OCI-LY7 (cell line): ENCODE results near the gene INTS1. TPM values are rescaled to one million over a fixed set of nuclear protein-coding genes. Genes with fewer than 3 reads are reported as not detected.

Source experiments
- BruUV-seq: library from RNA; stranded (reverse); fragments of 400-500 nt; replicated peaks from 2 replicates; lab custom pipeline; 2021; lab: Mats Ljungman, UMichigan
- CTCF ChIA-PET: fragments of 300-600 bp; sonication (Branson Sonifier 250); formaldehyde crosslinking; loops from one replicate; lab custom pipeline; 2022; ENCODE audit warnings: antibody characterized with exemption; ENCODE audit not compliant: unreplicated experiment; lab: Charles Lee
- POLR2A ChIA-PET: fragments of 300-600 bp; sonication (Branson Sonifier 250); formaldehyde crosslinking; loops from one replicate; lab custom pipeline; 2022; ENCODE audit warnings: antibody characterized with exemption; lab: Charles Lee
- DNase-seq: peaks from one replicate; pipeline ENCODE4 v3.0.0-alpha.2; 2015; ENCODE audit warnings: low spot score
- H2AFZ ChIP-seq: fragments of 200-600 bp; sonication (generic), shearing (Covaris generic); 2 replicates; pipeline ENCODE4 v1.6.1; 2014; ENCODE audit warnings: mild to moderate bottlenecking, antibody characterized with exemption, low read length, moderate library complexity
- H3K27ac ChIP-seq: fragments of 200-600 bp; sonication (generic); 2 replicates; pipeline ENCODE4 v1.5.1; 2014; ENCODE audit warnings: mixed run types, low read depth, mild to moderate bottlenecking, moderate library complexity, low read length, inconsistent platforms; ENCODE audit not compliant: poor library complexity, severe bottlenecking
- H3K36me3 ChIP-seq: fragments of 200-600 bp; sonication (generic); 2 replicates; pipeline ENCODE4 v1.6.1; 2014; ENCODE audit warnings: mild to moderate bottlenecking, antibody characterized with exemption, low read length, moderate library complexity, mixed read lengths; ENCODE audit not compliant: insufficient read depth
- H3K4me1 ChIP-seq: fragments of 200-600 bp; sonication (generic); 2 replicates; pipeline ENCODE4 v1.5.1; 2014; ENCODE audit warnings: mild to moderate bottlenecking, low read length; ENCODE audit not compliant: insufficient read depth, poor library complexity, severe bottlenecking
- H3K4me2 ChIP-seq: fragments of 200-600 bp; sonication (generic); 2 replicates; pipeline ENCODE4 v1.6.1; 2014; ENCODE audit warnings: mild to moderate bottlenecking, low read length
- H3K4me3 ChIP-seq: fragments of 200-600 bp; sonication (generic); 2 replicates; pipeline ENCODE4 v1.5.1; 2014; ENCODE audit warnings: mild to moderate bottlenecking, low read depth, low read length; ENCODE audit not compliant: poor library complexity, severe bottlenecking
- H3K79me2 ChIP-seq: fragments of 200-600 bp; sonication (generic); 2 replicates; pipeline ENCODE4 v1.6.1; 2016; ENCODE audit warnings: low read depth, mild to moderate bottlenecking, low read length, moderate library complexity, mixed read lengths; ENCODE audit not compliant: insufficient read depth
- H3K9me2 ChIP-seq: fragments of 200-600 bp; sonication (generic); 2 replicates; pipeline ENCODE4 v1.6.1; 2016; ENCODE audit warnings: mild to moderate bottlenecking, low read length, mixed read lengths; ENCODE audit not compliant: insufficient read depth
- H3K9me3 ChIP-seq: fragments of 200-600 bp; sonication (generic); 2 replicates; pipeline ENCODE4 v1.6.1; 2014; ENCODE audit warnings: mild to moderate bottlenecking, mixed run types, low read length, mixed read lengths
- H4K20me1 ChIP-seq: fragments of 200-600 bp; sonication (generic); 2 replicates; pipeline ENCODE4 v1.6.1; 2014; ENCODE audit warnings: mild to moderate bottlenecking, antibody characterized with exemption, low read length, moderate library complexity, mixed read lengths; ENCODE audit not compliant: insufficient read depth
- EZH2phosphoT487 ChIP-seq: fragments of 200-600 bp; sonication (generic); IDR thresholded peaks from 2 replicates; pipeline ENCODE4 v1.6.1; 2018; ENCODE audit warnings: low read depth, borderline replicate concordance, mild to moderate bottlenecking, mixed run types, antibody characterized with exemption, low read length, moderate library complexity, mixed read lengths
- intact Hi-C: fragments of 100-400 bp; cut with micrococcal nuclease; formaldehyde crosslinking; loops from one replicate; pipeline ENCODE4 v1.10.0; 2022; ENCODE audit not compliant: unreplicated experiment
- total RNA-seq, 2 experiments: library from RNA; depleted of rRNA in 1 of 2; stranded (reverse); fragments of >200 nt in 1 of 2; shearing (Covaris generic) in 1 of 2; gene quantifications; 2 replicates each; pipeline ENCODE4 v1.2.3, GENCODE V29; 2014 to 2022
- TF ChIP-seq, protein P1 (sequence below): fragments of 200-600 bp; sonication (generic); conservative IDR thresholded peaks from 2 replicates; pipeline ENCODE4 v1.5.1; 2014; ENCODE audit warnings: mild to moderate bottlenecking, antibody characterized with exemption, low read length, moderate library complexity, mixed read lengths

INTS1 gene
- total RNA-seq, 2 experiments from 2014 or later, result 83.6 to 188 TPM

DNA sequence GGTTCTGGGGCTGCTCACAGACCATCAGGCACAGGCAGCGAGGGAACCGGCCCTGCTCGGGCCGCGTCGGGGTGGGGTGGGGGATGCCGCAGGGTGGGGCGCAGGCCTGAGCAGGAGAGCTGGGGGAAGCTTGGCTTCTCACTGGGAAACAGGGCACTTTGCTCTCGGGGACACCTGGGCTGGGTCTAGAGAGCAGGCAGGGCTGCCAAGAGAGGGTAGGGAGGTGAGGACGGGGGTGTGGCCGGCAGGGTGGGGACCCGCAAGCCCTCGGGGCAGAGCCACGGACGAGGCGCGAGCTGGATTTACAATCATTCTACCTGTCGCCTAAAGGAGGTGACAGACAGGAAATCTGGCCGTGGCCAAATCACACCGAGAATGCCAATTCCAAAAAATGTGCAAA is 11.1 kb downstream of the INTS1 start:
- Histone ChIP-seq H3K4me2 (no peak overlapping the region), H3K4me1 (no peaks in the 10 kb centered on the region), H2AFZ (no peak overlapping the region), H3K4me3 (no peak overlapping the region), H4K20me1 (no peaks in the 10 kb centered on the region), H3K36me3 (peaks cover 87% of the 10 kb centered on the region), H3K9me2 (no peaks in the 10 kb centered on the region), H3K79me2 (no peaks in the 10 kb centered on the region), H3K9me3 (no peaks in the 10 kb centered on the region), H3K27ac (no peak overlapping the region)
- DNase-seq, result no peak
- TF ChIP-seq, protein P1, sequence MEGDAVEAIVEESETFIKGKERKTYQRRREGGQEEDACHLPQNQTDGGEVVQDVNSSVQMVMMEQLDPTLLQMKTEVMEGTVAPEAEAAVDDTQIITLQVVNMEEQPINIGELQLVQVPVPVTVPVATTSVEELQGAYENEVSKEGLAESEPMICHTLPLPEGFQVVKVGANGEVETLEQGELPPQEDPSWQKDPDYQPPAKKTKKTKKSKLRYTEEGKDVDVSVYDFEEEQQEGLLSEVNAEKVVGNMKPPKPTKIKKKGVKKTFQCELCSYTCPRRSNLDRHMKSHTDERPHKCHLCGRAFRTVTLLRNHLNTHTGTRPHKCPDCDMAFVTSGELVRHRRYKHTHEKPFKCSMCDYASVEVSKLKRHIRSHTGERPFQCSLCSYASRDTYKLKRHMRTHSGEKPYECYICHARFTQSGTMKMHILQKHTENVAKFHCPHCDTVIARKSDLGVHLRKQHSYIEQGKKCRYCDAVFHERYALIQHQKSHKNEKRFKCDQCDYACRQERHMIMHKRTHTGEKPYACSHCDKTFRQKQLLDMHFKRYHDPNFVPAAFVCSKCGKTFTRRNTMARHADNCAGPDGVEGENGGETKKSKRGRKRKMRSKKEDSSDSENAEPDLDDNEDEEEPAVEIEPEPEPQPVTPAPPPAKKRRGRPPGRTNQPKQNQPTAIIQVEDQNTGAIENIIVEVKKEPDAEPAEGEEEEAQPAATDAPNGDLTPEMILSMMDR, result no peak
- TF ChIP-seq EZH2phosphoT487, result no peak
- ChIA-PET CTCF (no interaction called here), POLR2A (no interaction called here)
- intact Hi-C loops, result no loop called here
- BruUV-seq, result no TSS peak

DNA sequence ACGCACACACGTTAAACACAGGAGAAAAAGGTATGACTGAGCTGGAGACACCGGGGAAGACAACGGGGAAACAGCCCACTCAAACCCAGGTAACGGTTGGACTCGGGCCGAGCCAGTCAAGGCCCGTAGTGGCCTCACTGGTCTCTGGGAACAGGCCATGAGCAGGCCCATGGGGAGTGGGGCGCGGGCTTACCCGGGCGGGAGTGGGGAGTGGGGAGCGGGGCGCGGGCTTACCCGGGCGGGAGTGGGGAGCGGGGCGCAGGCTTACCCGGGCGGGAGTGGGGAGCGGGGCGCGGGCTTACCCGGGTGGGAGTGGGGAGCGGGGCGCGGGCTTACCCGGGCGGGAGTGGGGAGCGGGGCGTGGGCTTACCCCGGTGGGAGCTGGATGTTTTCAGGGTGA is 11.5 kb downstream of the INTS1 start:
- H3K9me2 ChIP-seq, result no peaks in the 10 kb centered on the region
- intact Hi-C loops, result no loop called here
- TF ChIP-seq, protein P1, result no peak
- no peak for TF ChIP-seq EZH2phosphoT487
- no peaks in the 10 kb centered on the region for H3K79me2 ChIP-seq
- H3K4me1 ChIP-seq, result no peaks in the 10 kb centered on the region
- ChIA-PET POLR2A (no interaction called here), CTCF (no interaction called here)
- H2AFZ ChIP-seq, result no peak overlapping the region
- H3K4me2 ChIP-seq, result no peak overlapping the region
- H3K9me3 ChIP-seq, result no peaks in the 10 kb centered on the region
- H3K27ac ChIP-seq, result no peak overlapping the region
- H3K4me3 ChIP-seq, result no peak overlapping the region
- no peak for DNase-seq
- BruUV-seq, result no TSS peak
- peaks cover 87% of the 10 kb centered on the region for H3K36me3 ChIP-seq
- no peaks in the 10 kb centered on the region for H4K20me1 ChIP-seq

DNA sequence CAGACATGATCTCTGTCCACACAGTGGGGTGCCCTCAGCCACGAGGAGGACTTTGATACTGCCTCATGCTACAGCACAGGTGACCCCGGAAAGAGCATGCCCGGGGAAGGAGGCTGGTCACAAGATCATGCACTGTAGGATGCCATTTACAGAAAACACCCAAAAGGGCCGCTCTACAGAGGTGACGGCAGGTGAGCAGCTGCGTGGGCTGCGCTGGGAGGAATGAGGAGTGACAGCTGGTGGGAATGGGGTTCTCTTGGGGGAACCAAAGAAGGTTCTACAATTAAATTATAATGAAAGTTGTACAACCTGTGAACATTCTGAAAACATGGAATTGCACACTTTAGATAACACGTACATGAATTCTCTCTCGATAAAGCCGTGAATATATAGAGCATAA is 12.0 kb downstream of the INTS1 start:
- no peaks in the 10 kb centered on the region for H4K20me1 ChIP-seq
- CTCF ChIA-PET, result no interaction called here
- H3K79me2 ChIP-seq, result no peaks in the 10 kb centered on the region
- H3K4me1 ChIP-seq, result no peaks in the 10 kb centered on the region
- intact Hi-C loops, result no loop called here
- TF ChIP-seq EZH2phosphoT487, result no peak
- TF ChIP-seq, protein P1, result no peak
- H3K9me3 ChIP-seq, result no peaks in the 10 kb centered on the region
- H3K36me3 ChIP-seq, result peaks cover 87% of the 10 kb centered on the region
- BruUV-seq, result no TSS peak
- no peak for DNase-seq
- POLR2A ChIA-PET, result no interaction called here
- H3K4me2 ChIP-seq, result no peak overlapping the region
- no peak overlapping the region for H3K27ac ChIP-seq
- H3K9me2 ChIP-seq, result no peaks in the 10 kb centered on the region
- no peak overlapping the region for H2AFZ ChIP-seq
- no peak overlapping the region for H3K4me3 ChIP-seq
